Thyroid gland (tissue), 4 donors: ENCODE data around the gene SLC13A3. TPM values are rescaled to one million over a fixed set of nuclear protein-coding genes. Genes with fewer than 3 reads are reported as not detected.

ENCODE experiments used
- DNase-seq, 2 donors: peaks; one replicate each; pipeline ENCODE4 v3.0.0-alpha.2; 2019
- H3K27ac ChIP-seq, 3 donors: fragments of 200-600 bp; sonication (generic); 1 replicate in 2 of 3; 2 replicates in 1 of 3; pipeline ENCODE4 v1.5.1; 2016 to 2019; ENCODE audit warnings: mild to moderate bottlenecking in 1 of 3, moderate library complexity in 1 of 3
- H3K27me3 ChIP-seq: fragments of 200-600 bp; sonication (generic); one replicate; pipeline ENCODE4 v1.5.1; 2019
- H3K36me3 ChIP-seq, 2 donors: fragments of 200-600 bp; sonication (generic); one replicate each; pipeline ENCODE4 v1.5.1; 2016 to 2019
- H3K4me1 ChIP-seq, 2 donors: fragments of 200-600 bp; sonication (generic); one replicate each; pipeline ENCODE4 v1.5.1; 2017 to 2019
- H3K4me3 ChIP-seq, 3 donors: fragments of 200-600 bp; sonication (generic); replicated peaks in 1 of 3; 1 replicate in 2 of 3; 2 replicates in 1 of 3; pipeline ENCODE4 v1.5.1; 2016; ENCODE audit warnings: mild to moderate bottlenecking in 1 of 3
- H3K9me3 ChIP-seq: fragments of 200-600 bp; sonication (generic); one replicate; pipeline ENCODE4 v1.5.1; 2017
- CTCF ChIP-seq, 6 experiments: fragments of 200-600 bp in 3 of 6; fragments of 450-650 bp in 3 of 6; sonication (generic) in 3 of 6; IDR thresholded peaks; one replicate each; pipeline ENCODE4 v1.5.1; 2016 to 2019; ENCODE audit warnings: antibody characterized with exemption in 6 of 6, mild to moderate bottlenecking in 2 of 6, inconsistent platforms in 1 of 6, moderate library complexity in 1 of 6
- POLR2A ChIP-seq, 2 donors: fragments of 450-650 bp; IDR thresholded peaks; one replicate each; pipeline ENCODE4 v1.6.1; 2017; ENCODE audit warnings: antibody characterized with exemption in 2 of 2, mild to moderate bottlenecking in 2 of 2, moderate library complexity in 1 of 2
- WGBS, 2 donors: methylation state at CpG; one replicate each; pipeline ENCODE4 v1.1.5; 2017; 5-methylcytosine and 5-hydroxymethylcytosine counted together
- intact Hi-C: fragments of 100-400 bp; cut with DNase I; formaldehyde crosslinking; loops from one replicate; pipeline ENCODE4 v1.15.1; 2023
- total RNA-seq, 4 donors: library from RNA; depleted of rRNA; stranded (reverse); fragments of >200 nt; gene quantifications; one replicate each; pipeline ENCODE4 v1.2.3, GENCODE V29; 2016

The SLC13A3 gene
- total RNA-seq, 4 donors from 2014 or later, result 1.8 to 4.2 (median 2.1) TPM

GRCh38 chr20:46509523-46509922 lies 141.7 kb downstream of the SLC13A3 start:
- Histone ChIP-seq H3K4me3 (no peak overlapping the region), H3K27ac (no peak overlapping the region), H3K9me3 (no peaks in the 10 kb centered on the region), H3K27me3 (no peaks in the 10 kb centered on the region), H3K4me1 (peaks cover 4 to 5% of the 10 kb centered on the region in 2 donors), H3K36me3 (no peaks in the 10 kb centered on the region)
- TF ChIP-seq CTCF (IDR thresholded peaks at IDR 0.05) (no peak), POLR2A (IDR thresholded peaks at IDR 0.05) (no peak)
- intact Hi-C loops, result no loop called here
- DNase-seq, result no peak
- 85 to 86% methylated on average over 2 of the region's 2 CpGs for WGBS, 2 donors

Other genes with a start within 250 kb of the SLC13A3 start
- 10 to 100 TPM; 47.0 to 60.6 (median 54.6) TPM for gene ELMO2, start 244.8 kb downstream of the SLC13A3 start, total RNA-seq
- gene ZNF334, start 137.9 kb downstream of the SLC13A3 start, total RNA-seq, result 10 to 100 TPM; 12.2 to 15.7 (median 14.2) TPM
- not detected for gene OCSTAMP, start 100.8 kb downstream of the SLC13A3 start, total RNA-seq
- 10 to 100 TPM; 20.2 to 49.6 (median 36.1) TPM for gene TP53RK, start 38.0 kb upstream of the SLC13A3 start, total RNA-seq
- gene SLC2A10, start 58.2 kb upstream of the SLC13A3 start, total RNA-seq, result 10 to 100 TPM; 33.7 to 53.0 (median 51.1) TPM
- 10 to 100 TPM in 3 of 4 donors, 1 to 10 TPM in 1; 9.9 to 20.1 (median 13.8) TPM for gene EYA2, start 243.4 kb upstream of the SLC13A3 start, total RNA-seq